Endothelial cell (in vitro differentiated cells): ENCODE results near the gene ZDHHC5. TPM values are rescaled to one million over a fixed set of nuclear protein-coding genes. Genes with fewer than 3 reads are reported as not detected.

Source experiments
- DNase-seq: peaks from one replicate; pipeline ENCODE4 v3.0.0; 2021; ENCODE audit warnings: low spot score
- H3K27ac Mint-ChIP-seq: one replicate; pipeline ENCODE4 v1.8.0; 2021; ENCODE audit warnings: mixed read lengths, inconsistent platforms; ENCODE audit not compliant: unreplicated experiment
- H3K27me3 Mint-ChIP-seq: one replicate; pipeline ENCODE4 v1.8.0; 2021; ENCODE audit warnings: mild to moderate bottlenecking, moderate library complexity, mixed read lengths, inconsistent platforms; ENCODE audit not compliant: unreplicated experiment
- H3K36me3 Mint-ChIP-seq: one replicate; pipeline ENCODE4 v1.8.0; 2021; ENCODE audit warnings: mild to moderate bottlenecking, low read depth, mixed read lengths, inconsistent platforms; ENCODE audit not compliant: unreplicated experiment
- H3K4me1 Mint-ChIP-seq: one replicate; pipeline ENCODE4 v1.8.0; 2021; ENCODE audit warnings: mild to moderate bottlenecking, mixed read lengths, inconsistent platforms; ENCODE audit not compliant: unreplicated experiment
- H3K4me3 Mint-ChIP-seq: one replicate; pipeline ENCODE4 v1.8.0; 2021; ENCODE audit warnings: mild to moderate bottlenecking, mixed read lengths, inconsistent platforms; ENCODE audit not compliant: unreplicated experiment
- H3K9me3 Mint-ChIP-seq: one replicate; pipeline ENCODE4 v1.8.0; 2021; ENCODE audit warnings: mixed read lengths, inconsistent platforms; ENCODE audit not compliant: unreplicated experiment
- total RNA-seq: library from RNA; stranded (reverse); fragmentation: NEBNext Ultra II Directional; extraction: Animal tissue kit (Norgen Biotek cat#: 25700); gene quantifications from one replicate; pipeline ENCODE4 v1.2.1, GENCODE V29; 2021; ENCODE audit not compliant: unreplicated experiment
- TF ChIP-seq, protein P1 (sequence below): fragments of 200-600 bp; sonication (generic); IDR thresholded peaks from one replicate; pipeline ENCODE4 v1.5.0; 2021; ENCODE audit warnings: antibody characterized with exemption; ENCODE audit not compliant: unreplicated experiment

The ZDHHC5 gene
- total RNA-seq, 1 donor from 2014 or later = 78.3 TPM

DNA sequence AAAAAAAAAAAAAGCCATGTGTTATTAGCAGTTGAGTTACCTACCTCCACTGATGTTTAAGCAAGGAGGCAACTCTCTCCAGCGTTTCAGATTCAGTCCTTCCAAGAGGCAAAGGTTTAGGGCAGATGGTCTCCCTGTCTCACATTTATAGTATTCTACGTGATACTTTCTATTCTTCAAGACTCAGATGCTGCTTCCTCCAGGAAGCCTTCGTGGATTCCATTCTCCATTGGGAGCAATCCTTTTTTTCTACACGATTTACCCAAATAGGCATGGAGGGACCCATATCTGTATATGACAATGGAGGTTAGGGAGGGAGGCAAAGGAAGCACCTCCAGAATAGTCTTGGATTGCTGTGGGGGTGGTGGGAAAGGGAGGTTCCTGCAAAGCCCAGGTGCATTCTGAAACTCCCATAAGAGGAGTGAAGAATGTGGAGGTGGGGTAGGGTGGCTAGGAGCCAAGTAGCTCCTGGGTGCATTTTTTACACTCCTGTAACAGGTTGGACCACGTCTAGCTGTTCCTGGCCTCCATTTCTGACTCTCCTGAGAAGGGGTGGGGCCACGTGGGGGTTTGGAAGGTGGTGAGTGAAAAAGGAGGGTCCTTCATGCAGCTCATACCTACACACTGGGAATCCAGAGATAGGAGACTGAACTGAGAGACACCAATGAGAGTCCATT lies 34.4 kb upstream of the ZDHHC5 start:
- H3K9me3 Mint-ChIP-seq = no peaks in the 10 kb centered on the region
- H3K36me3 Mint-ChIP-seq = peaks cover 9% of the 10 kb centered on the region
- no peak for DNase-seq
- TF ChIP-seq, protein P1, sequence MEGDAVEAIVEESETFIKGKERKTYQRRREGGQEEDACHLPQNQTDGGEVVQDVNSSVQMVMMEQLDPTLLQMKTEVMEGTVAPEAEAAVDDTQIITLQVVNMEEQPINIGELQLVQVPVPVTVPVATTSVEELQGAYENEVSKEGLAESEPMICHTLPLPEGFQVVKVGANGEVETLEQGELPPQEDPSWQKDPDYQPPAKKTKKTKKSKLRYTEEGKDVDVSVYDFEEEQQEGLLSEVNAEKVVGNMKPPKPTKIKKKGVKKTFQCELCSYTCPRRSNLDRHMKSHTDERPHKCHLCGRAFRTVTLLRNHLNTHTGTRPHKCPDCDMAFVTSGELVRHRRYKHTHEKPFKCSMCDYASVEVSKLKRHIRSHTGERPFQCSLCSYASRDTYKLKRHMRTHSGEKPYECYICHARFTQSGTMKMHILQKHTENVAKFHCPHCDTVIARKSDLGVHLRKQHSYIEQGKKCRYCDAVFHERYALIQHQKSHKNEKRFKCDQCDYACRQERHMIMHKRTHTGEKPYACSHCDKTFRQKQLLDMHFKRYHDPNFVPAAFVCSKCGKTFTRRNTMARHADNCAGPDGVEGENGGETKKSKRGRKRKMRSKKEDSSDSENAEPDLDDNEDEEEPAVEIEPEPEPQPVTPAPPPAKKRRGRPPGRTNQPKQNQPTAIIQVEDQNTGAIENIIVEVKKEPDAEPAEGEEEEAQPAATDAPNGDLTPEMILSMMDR = no peak
- peaks cover 15% of the 10 kb centered on the region for H3K4me1 Mint-ChIP-seq
- H3K27ac Mint-ChIP-seq = no peak overlapping the region
- peaks cover 11% of the 10 kb centered on the region for H3K27me3 Mint-ChIP-seq
- H3K4me3 Mint-ChIP-seq = no peak overlapping the region

- TF ChIP-seq, protein P1 = no peak
- peaks cover 18% of the 10 kb centered on the region for H3K4me1 Mint-ChIP-seq
- peaks cover 6% of the 10 kb centered on the region for H3K36me3 Mint-ChIP-seq
- H3K27ac Mint-ChIP-seq = no peak overlapping the region
- H3K9me3 Mint-ChIP-seq = no peaks in the 10 kb centered on the region
- DNase-seq = no peak
- H3K4me3 Mint-ChIP-seq = peak overlapping the region; percentile 31
- H3K27me3 Mint-ChIP-seq = peaks cover 14% of the 10 kb centered on the region
These were observed 33.6 kb upstream of the ZDHHC5 start for GRCh38 chr11:57634311-57634710.

GRCh38 chr11:57635246-57635645 lies 32.7 kb upstream of the ZDHHC5 start:
- peaks cover 19% of the 10 kb centered on the region for H3K4me1 Mint-ChIP-seq
- TF ChIP-seq, protein P1 = no peak
- H3K27me3 Mint-ChIP-seq = peaks cover 18% of the 10 kb centered on the region
- no peak for DNase-seq
- no peak overlapping the region for H3K4me3 Mint-ChIP-seq
- H3K36me3 Mint-ChIP-seq = peaks cover 5% of the 10 kb centered on the region
- H3K9me3 Mint-ChIP-seq = no peaks in the 10 kb centered on the region
- H3K27ac Mint-ChIP-seq = no peak overlapping the region

GRCh38 chr11:57637626-57638004 lies 30.3 kb upstream of the ZDHHC5 start:
- TF ChIP-seq, protein P1 = no peak
- DNase-seq = no peak
- Mint-ChIP-seq H3K27me3 (peaks cover 23% of the 10 kb centered on the region), H3K36me3 (peaks cover 14% of the 10 kb centered on the region), H3K27ac (peak overlapping the region; percentile 99), H3K4me1 (peaks cover 40% of the 10 kb centered on the region), H3K4me3 (peak overlapping the region; percentile 100), H3K9me3 (no peaks in the 10 kb centered on the region)

- peak overlapping the region; percentile 100 for H3K4me3 Mint-ChIP-seq
- no peaks in the 10 kb centered on the region for H3K9me3 Mint-ChIP-seq
- H3K27ac Mint-ChIP-seq = peak overlapping the region; percentile 99
- peaks cover 23% of the 10 kb centered on the region for H3K27me3 Mint-ChIP-seq
- H3K4me1 Mint-ChIP-seq = peaks cover 45% of the 10 kb centered on the region
- peaks cover 14% of the 10 kb centered on the region for H3K36me3 Mint-ChIP-seq
- peak; percentile 73 for DNase-seq
- TF ChIP-seq, protein P1 = no peak
These were observed 29.7 kb upstream of the ZDHHC5 start for GRCh38 chr11:57638005-57638781.
